Fibroblast of mammary gland (primary cell): ENCODE data around the gene THEM5.

Experiments used
- DNase-seq: peaks from one replicate; pipeline ENCODE4 v3.0.0-alpha.2; 2010; ENCODE audit warnings: low read depth
- H3K4me3 ChIP-seq: 2 replicates; pipeline ENCODE4 v1.5.1; 2011; ENCODE audit warnings: low read depth, mild to moderate bottlenecking, low read length, moderate library complexity; ENCODE audit not compliant: control insufficient read depth
- CTCF ChIP-seq: conservative IDR thresholded peaks from 2 replicates; pipeline ENCODE4 v1.5.1; 2011; ENCODE audit warnings: low read depth, low read length, inconsistent platforms; ENCODE audit not compliant: control insufficient read depth, insufficient read depth

Gene THEM5

DNA sequence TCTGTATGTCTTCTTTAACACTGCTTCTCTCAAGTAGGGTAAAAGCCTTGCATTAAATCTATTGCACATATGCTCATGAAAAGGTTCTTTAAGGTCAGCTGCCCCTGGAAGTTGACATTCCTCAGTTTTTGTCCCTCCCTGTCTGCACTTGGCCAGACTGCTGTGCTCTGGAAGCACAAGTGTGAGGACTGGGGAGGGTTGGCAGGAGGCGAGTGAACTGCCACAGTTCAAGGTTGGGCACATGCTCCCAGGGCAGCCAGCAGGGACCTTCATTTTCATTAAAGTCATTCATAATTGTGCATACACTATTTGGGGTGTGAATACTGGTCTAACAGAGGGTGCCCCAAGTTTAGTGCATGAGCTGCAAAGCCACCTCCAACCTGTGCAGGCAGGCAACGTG lies 10.9 kb upstream of the THEM5 start:
- no peak for DNase-seq
- H3K4me3 ChIP-seq = no peak overlapping the region
- no peak for TF ChIP-seq CTCF

GRCh38 chr1:151862604-151863003 lies 9.1 kb upstream of the THEM5 start:
- no peak for TF ChIP-seq CTCF
- no peak overlapping the region for H3K4me3 ChIP-seq
- DNase-seq = no peak

- TF ChIP-seq CTCF = no peak
- DNase-seq = no peak
- no peak overlapping the region for H3K4me3 ChIP-seq
These were observed 7.1 kb upstream of the THEM5 start for GRCh38 chr1:151860504-151861187.

DNA sequence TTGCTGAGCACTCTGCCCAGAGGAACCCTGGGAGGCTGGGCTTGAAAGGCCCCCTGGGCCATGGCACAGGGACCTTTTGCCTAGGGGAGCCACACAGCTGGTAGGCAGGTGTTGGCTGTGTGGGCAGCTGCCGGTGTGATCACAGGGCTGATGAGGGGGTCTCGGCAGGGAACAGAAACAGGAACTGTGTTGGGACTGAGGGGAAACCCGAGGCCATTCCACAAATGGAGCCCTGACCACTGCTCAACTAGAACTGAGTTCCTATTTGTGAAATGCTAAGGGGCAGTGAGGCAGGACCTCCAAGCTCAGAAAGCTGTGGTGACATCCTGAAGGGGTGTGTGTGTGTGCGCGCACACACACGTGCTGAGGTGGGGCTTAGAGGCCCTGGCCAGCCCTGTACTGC lies 6.4 kb upstream of the THEM5 start:
- no peak for DNase-seq
- no peak overlapping the region for H3K4me3 ChIP-seq
- no peak for TF ChIP-seq CTCF

- DNase-seq = no peak
- no peak for TF ChIP-seq CTCF
These were observed 5.6 kb upstream of the THEM5 start for GRCh38 chr1:151858886-151859665.

GRCh38 chr1:151858030-151858746 lies 4.7 kb upstream of the THEM5 start:
- no peak for DNase-seq
- H3K4me3 ChIP-seq = no peak overlapping the region
- TF ChIP-seq CTCF = no peak

More at GRCh38 chr1:151858886-151859665, 5.6 kb upstream of the THEM5 start:
- H3K4me3 ChIP-seq = no peak overlapping the region
